Neuron (in vitro differentiated cells): ENCODE data around the gene ATRNL1.

Experiments
- H2AFZ ChIP-seq: one replicate; pipeline ENCODE4 v1.6.1; 2013; ENCODE audit warnings: low read depth, mild to moderate bottlenecking, inconsistent platforms, low read length, moderate library complexity
- H3K27me3 ChIP-seq: one replicate; pipeline ENCODE4 v1.6.1; 2013; ENCODE audit warnings: low read length; ENCODE audit not compliant: insufficient read depth
- H3K36me3 ChIP-seq: one replicate; pipeline ENCODE4 v1.6.1; 2013; ENCODE audit warnings: low read length; ENCODE audit not compliant: insufficient read depth
- H3K4me1 ChIP-seq: one replicate; pipeline ENCODE4 v1.6.1; 2013; ENCODE audit warnings: low read length; ENCODE audit not compliant: insufficient read depth
- H3K4me3 ChIP-seq: 2 replicates; pipeline ENCODE4 v1.5.1; 2013; ENCODE audit warnings: mild to moderate bottlenecking, low read length, moderate library complexity
- H3K9me3 ChIP-seq: one replicate; pipeline ENCODE4 v1.6.1; 2013; ENCODE audit warnings: low read length

ATRNL1 gene

GRCh38 chr10:115941361-115941771 is 848.2 kb downstream of the ATRNL1 start:
- Histone ChIP-seq H2AFZ (no peak overlapping the region), H3K27me3 (no peaks in the 10 kb centered on the region), H3K4me3 (no peak overlapping the region), H3K36me3 (no peaks in the 10 kb centered on the region), H3K9me3 (no peaks in the 10 kb centered on the region), H3K4me1 (no peaks in the 10 kb centered on the region)

DNA sequence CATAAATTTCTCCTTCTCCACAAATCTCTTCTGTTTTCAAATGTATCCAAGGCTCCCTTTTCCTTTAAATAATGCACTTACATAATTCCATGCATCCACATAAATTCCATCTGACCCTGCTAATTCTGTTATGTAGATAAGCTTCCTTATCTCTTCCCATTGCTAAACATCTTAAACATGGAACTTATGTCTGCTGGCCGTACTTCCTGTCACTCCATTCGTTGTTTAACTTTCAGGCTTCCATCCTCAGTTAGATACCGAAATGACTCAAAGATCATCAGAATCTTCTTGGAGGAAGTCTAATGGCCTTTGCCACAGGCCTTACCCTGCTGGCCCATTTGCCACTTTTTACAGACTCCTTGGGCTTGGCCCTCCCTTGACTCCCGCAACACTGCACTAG is 848.9 kb downstream of the ATRNL1 start:
- Histone ChIP-seq H3K36me3 (no peaks in the 10 kb centered on the region), H3K4me3 (no peak overlapping the region), H3K27me3 (no peaks in the 10 kb centered on the region), H3K9me3 (no peaks in the 10 kb centered on the region), H3K4me1 (no peaks in the 10 kb centered on the region), H2AFZ (no peak overlapping the region)

- Histone ChIP-seq H3K36me3 (no peaks in the 10 kb centered on the region), H3K4me3 (no peak overlapping the region), H3K9me3 (no peaks in the 10 kb centered on the region), H3K27me3 (no peaks in the 10 kb centered on the region), H2AFZ (no peak overlapping the region), H3K4me1 (peaks cover 3% of the 10 kb centered on the region)
Observed at GRCh38 chr10:115944538-115944937, 851.4 kb downstream of the ATRNL1 start.

DNA sequence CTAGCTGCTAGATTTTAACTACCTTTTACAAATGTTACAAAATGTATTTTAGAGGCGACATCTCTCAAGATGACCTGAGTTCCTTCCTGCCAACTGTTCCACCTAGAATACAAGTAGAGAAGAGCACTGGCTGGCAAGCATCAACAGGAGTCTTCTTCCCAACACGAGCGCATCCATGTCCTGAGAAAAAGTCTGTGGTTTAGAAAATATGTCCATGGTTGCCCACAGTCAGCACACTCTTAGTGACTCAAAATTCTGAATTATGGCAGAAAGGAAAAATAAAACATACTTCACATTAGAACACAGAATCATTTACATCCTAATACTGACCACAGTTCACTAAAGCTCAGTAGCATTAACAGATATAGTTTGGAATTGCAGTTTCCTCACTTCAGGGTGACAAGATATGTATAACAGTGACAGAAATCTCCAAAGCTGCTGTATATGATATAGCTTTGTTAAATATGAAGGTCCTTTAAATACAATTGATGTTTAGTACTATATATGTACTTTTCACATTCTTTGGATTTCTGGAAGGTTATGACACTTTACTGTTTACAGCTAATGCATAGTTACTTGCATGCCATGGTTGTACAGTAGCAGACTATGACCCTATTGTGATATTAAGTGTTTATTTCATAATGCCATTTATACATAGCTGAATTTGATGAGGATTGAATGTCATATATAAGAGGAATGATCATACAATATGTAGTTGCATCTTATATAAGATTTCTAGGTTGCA is 852.7 kb downstream of the ATRNL1 start:
- peaks cover 3% of the 10 kb centered on the region for H3K4me1 ChIP-seq
- no peaks in the 10 kb centered on the region for H3K27me3 ChIP-seq
- no peak overlapping the region for H3K4me3 ChIP-seq
- no peaks in the 10 kb centered on the region for H3K36me3 ChIP-seq
- H3K9me3 ChIP-seq, result no peaks in the 10 kb centered on the region
- no peak overlapping the region for H2AFZ ChIP-seq

- Histone ChIP-seq H3K9me3 (no peaks in the 10 kb centered on the region), H2AFZ (no peak overlapping the region), H3K36me3 (no peaks in the 10 kb centered on the region), H3K4me1 (peaks cover 3% of the 10 kb centered on the region), H3K4me3 (no peak overlapping the region), H3K27me3 (no peaks in the 10 kb centered on the region)
Observed at GRCh38 chr10:115947104-115947503, 853.9 kb downstream of the ATRNL1 start.

DNA sequence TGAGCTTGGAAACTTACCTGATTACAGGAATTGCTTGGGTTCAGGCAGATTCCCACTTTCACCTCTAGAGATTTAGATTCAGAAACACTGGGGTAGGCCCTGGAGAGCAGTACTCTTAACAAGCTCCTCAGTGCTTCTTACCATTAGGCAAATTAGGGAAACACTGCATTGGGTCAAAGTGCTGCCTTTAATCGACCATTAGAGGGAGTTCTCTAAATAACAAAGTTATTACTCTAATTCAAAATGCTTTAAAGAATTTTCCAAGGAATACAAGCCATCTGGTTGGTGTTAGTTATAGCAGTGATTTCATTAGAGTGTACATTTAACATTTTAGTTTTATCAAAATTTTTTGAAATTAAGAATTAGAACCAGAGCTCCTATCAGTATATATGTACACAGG is 855.3 kb downstream of the ATRNL1 start:
- Histone ChIP-seq H3K9me3 (no peaks in the 10 kb centered on the region), H3K27me3 (no peaks in the 10 kb centered on the region), H3K4me1 (peaks cover 3% of the 10 kb centered on the region), H2AFZ (no peak overlapping the region), H3K4me3 (no peak overlapping the region), H3K36me3 (no peaks in the 10 kb centered on the region)

DNA sequence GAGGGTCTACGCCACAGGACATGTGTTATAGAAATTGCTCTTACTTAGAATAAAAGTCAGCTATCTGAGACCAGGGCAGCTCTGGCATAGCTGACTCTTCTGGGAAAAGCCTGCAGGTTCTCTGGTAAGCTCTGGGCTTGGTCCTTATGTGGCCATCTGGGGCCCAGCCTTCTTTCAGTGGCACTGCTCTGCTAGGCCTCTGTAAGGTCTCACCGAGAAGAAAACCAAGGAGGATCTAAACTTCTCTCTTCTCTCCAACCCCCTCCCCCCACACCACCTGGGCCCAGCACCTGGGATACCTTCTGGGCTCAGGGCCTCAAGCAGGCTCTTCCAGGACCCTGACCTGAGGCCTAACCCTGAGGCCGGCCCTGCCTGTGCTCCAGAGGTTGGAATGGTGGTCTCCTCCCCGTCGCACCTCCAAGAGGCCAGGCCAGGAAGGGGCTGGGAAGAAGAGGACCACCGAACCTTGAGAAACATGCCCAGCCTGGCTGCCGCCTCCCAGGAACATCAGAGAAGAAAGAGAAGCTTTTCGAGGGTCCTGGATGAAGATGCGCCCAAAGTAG is 856.2 kb downstream of the ATRNL1 start:
- Histone ChIP-seq H2AFZ (no peak overlapping the region), H3K36me3 (no peaks in the 10 kb centered on the region), H3K4me1 (peaks cover 3% of the 10 kb centered on the region), H3K27me3 (no peaks in the 10 kb centered on the region), H3K9me3 (no peaks in the 10 kb centered on the region), H3K4me3 (no peak overlapping the region)

GRCh38 chr10:115950320-115950719 is 857.2 kb downstream of the ATRNL1 start:
- H3K9me3 ChIP-seq, result no peaks in the 10 kb centered on the region
- H3K36me3 ChIP-seq, result no peaks in the 10 kb centered on the region
- no peak overlapping the region for H2AFZ ChIP-seq
- H3K27me3 ChIP-seq, result no peaks in the 10 kb centered on the region
- peaks cover 3% of the 10 kb centered on the region for H3K4me1 ChIP-seq
- no peak overlapping the region for H3K4me3 ChIP-seq

- H3K27me3 ChIP-seq, result no peaks in the 10 kb centered on the region
- no peaks in the 10 kb centered on the region for H3K9me3 ChIP-seq
- H3K4me1 ChIP-seq, result peaks cover 3% of the 10 kb centered on the region
- no peaks in the 10 kb centered on the region for H3K36me3 ChIP-seq
- H3K4me3 ChIP-seq, result no peak overlapping the region
- no peak overlapping the region for H2AFZ ChIP-seq
Observed at GRCh38 chr10:115951242-115951641, 858.1 kb downstream of the ATRNL1 start.

GRCh38 chr10:115953281-115953680 is 860.1 kb downstream of the ATRNL1 start:
- no peak overlapping the region for H2AFZ ChIP-seq
- no peak overlapping the region for H3K4me3 ChIP-seq
- H3K4me1 ChIP-seq, result peaks cover 3% of the 10 kb centered on the region
- no peaks in the 10 kb centered on the region for H3K9me3 ChIP-seq
- no peaks in the 10 kb centered on the region for H3K36me3 ChIP-seq
- H3K27me3 ChIP-seq, result no peaks in the 10 kb centered on the region

GRCh38 chr10:115953968-115954367 is 860.8 kb downstream of the ATRNL1 start:
- H3K4me3 ChIP-seq, result no peak overlapping the region

GRCh38 chr10:115956225-115957011 is 863.3 kb downstream of the ATRNL1 start:
- Histone ChIP-seq H3K4me3 (no peak overlapping the region), H3K9me3 (no peaks in the 10 kb centered on the region), H2AFZ (no peak overlapping the region), H3K4me1 (peaks cover 3% of the 10 kb centered on the region), H3K27me3 (no peaks in the 10 kb centered on the region), H3K36me3 (no peaks in the 10 kb centered on the region)

More at GRCh38 chr10:115953968-115954367, 860.8 kb downstream of the ATRNL1 start:
- Histone ChIP-seq H3K36me3 (no peaks in the 10 kb centered on the region), H3K9me3 (no peaks in the 10 kb centered on the region), H2AFZ (no peak overlapping the region), H3K27me3 (no peaks in the 10 kb centered on the region), H3K4me1 (peaks cover 3% of the 10 kb centered on the region)

DNA sequence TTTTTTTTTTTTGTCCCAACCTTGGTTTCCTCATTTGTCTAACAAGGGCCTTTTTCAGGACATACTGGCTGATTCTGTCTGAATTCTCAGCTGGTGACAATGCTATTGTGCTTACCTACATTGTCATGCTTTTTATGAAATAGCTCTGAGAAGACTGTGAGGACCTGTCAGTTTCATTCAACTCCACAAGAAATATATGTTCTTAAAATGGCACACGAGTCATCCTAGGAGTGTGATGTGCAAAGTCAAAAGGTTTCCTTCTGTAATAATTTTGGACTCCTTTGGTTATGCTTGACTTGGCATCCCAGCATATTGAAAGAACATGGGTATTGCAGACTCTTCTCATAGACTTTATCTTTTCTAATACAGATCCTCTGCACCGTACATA is 863.8 kb downstream of the ATRNL1 start:
- H3K36me3 ChIP-seq, result no peaks in the 10 kb centered on the region
- H3K27me3 ChIP-seq, result no peaks in the 10 kb centered on the region
- H3K4me3 ChIP-seq, result no peak overlapping the region
- no peak overlapping the region for H2AFZ ChIP-seq
- no peaks in the 10 kb centered on the region for H3K9me3 ChIP-seq
- H3K4me1 ChIP-seq, result peaks cover 3% of the 10 kb centered on the region
